Peyer's patch (tissue), 4 donors: Measurements from ENCODE around the gene PRIMA1.

Experiments
- CTCF ChIP-seq, 6 experiments: fragments of 450-650 bp in 4 of 6; fragments of 200-600 bp in 2 of 6; sonication (generic) in 1 of 6; IDR thresholded peaks; one replicate each; pipeline ENCODE4 v1.5.1; 2017 to 2019; ENCODE audit warnings: antibody characterized with exemption in 6 of 6, mild to moderate bottlenecking in 3 of 6, moderate library complexity in 1 of 6
- POLR2A ChIP-seq, 2 donors: fragments of 450-650 bp; IDR thresholded peaks; one replicate each; pipeline ENCODE4 v1.5.1; 2017; ENCODE audit warnings: antibody characterized with exemption in 2 of 2, mild to moderate bottlenecking in 2 of 2, moderate library complexity in 2 of 2

GRCh38 chr14:93714605-93715004, 73.7 kb downstream of the PRIMA1 start:
- TF ChIP-seq CTCF (IDR thresholded peaks at IDR 0.05), result no peak
- TF ChIP-seq POLR2A (IDR thresholded peaks at IDR 0.05), result no peak
